Activated CD8-positive, alpha-beta memory T cell treated with anti-CD3 and anti-CD28 coated beads, Interleukin-2, amount 50 U/mL, for 1 hour (primary cell): ENCODE results near the gene CNIH3.
"Not testable (repeated sequence)": the region's sequence is repeated elsewhere in the genome, so short reads cannot be mapped to it uniquely, and the experiment has no call there.

ENCODE experiments used
- DNase-seq: peaks from one replicate; pipeline ENCODE4 v3.0.0-alpha.2; 2020; ENCODE audit errors: extremely low read depth

CNIH3 gene

GRCh38 chr1:224615861-224616755, at the start of gene CNIH3:
TSS of gene CNIH3 (plus strand) at chr1:224616317. CDS start at chr1:224617175, 858 bp downstream.
- DNase-seq: no peak

GRCh38 chr1:224566492-224566891, 49.6 kb upstream of the CNIH3 start:
- not testable (repeated sequence) for DNase-seq

- DNase-seq: no peak
Observed at GRCh38 chr1:224569276-224569675, 46.8 kb upstream of the CNIH3 start.

GRCh38 chr1:224571975-224572374, 44.1 kb upstream of the CNIH3 start:
- not testable (repeated sequence) for DNase-seq

- DNase-seq: no peak
Observed at GRCh38 chr1:224579526-224579925, 36.6 kb upstream of the CNIH3 start.

GRCh38 chr1:224580006-224580405, 36.1 kb upstream of the CNIH3 start:
- no peak for DNase-seq

GRCh38 chr1:224582041-224582440, 34.1 kb upstream of the CNIH3 start:
- no peak for DNase-seq

- DNase-seq: no peak
Observed at GRCh38 chr1:224583774-224584173, 32.3 kb upstream of the CNIH3 start.

- no peak for DNase-seq
Observed at GRCh38 chr1:224585051-224585450, 31.1 kb upstream of the CNIH3 start.

- no peak for DNase-seq
Observed at GRCh38 chr1:224587051-224587450, 29.1 kb upstream of the CNIH3 start.

GRCh38 chr1:224588515-224588914, 27.6 kb upstream of the CNIH3 start:
- no peak for DNase-seq

GRCh38 chr1:224589006-224589405, 27.1 kb upstream of the CNIH3 start:
- DNase-seq: no peak

- DNase-seq: no peak
Observed at GRCh38 chr1:224591326-224591725, 24.8 kb upstream of the CNIH3 start.

GRCh38 chr1:224592636-224593582, 23.2 kb upstream of the CNIH3 start:
- no peak for DNase-seq

GRCh38 chr1:224594360-224594759, 21.8 kb upstream of the CNIH3 start:
- no peak for DNase-seq

- DNase-seq: no peak
Observed at GRCh38 chr1:224594851-224595250, 21.3 kb upstream of the CNIH3 start.

GRCh38 chr1:224605482-224606181, 10.5 kb upstream of the CNIH3 start:
- DNase-seq: no peak

GRCh38 chr1:224607188-224608148, 8.6 kb upstream of the CNIH3 start:
- no peak for DNase-seq

GRCh38 chr1:224609333-224609732, 6.8 kb upstream of the CNIH3 start:
- no peak for DNase-seq

GRCh38 chr1:224612246-224612645, 3.9 kb upstream of the CNIH3 start:
- no peak for DNase-seq

GRCh38 chr1:224613486-224613885, 2.6 kb upstream of the CNIH3 start:
- no peak for DNase-seq
